ENCODE results near the gene SPECC1L.
"Not testable (repeated sequence)": the region's sequence is repeated elsewhere in the genome, so short reads cannot be mapped to it uniquely, and the experiment has no call there.

Gene SPECC1L

GRCh38 chr22:24287212-24287611 lies 16.6 kb downstream of the SPECC1L start:
- no CpG with 5 or more reads among the region's 9 CpGs for WGBS, 2 experiments (ENCODE audit: insufficient coverage in 2 of 2)
- peaks cover 50% of the 10 kb centered on the region for H3K4me1 ChIP-seq (ENCODE audit: control insufficient read depth, insufficient read depth, low read length, poor library complexity, severe bottlenecking)
- not testable (repeated sequence) for H3K36me3 ChIP-seq (ENCODE audit: control insufficient read depth, insufficient read depth, low read length); H3K27ac ChIP-seq (ENCODE audit: low read depth, low read length, severe bottlenecking); H3K9me3 ChIP-seq (ENCODE audit: control insufficient read depth, low read length); H3K4me3 ChIP-seq (ENCODE audit: extremely low read depth, insufficient read depth, low read length, poor library complexity, severe bottlenecking)

GRCh38 chr22:24287801-24288200 lies 17.2 kb downstream of the SPECC1L start:
- not testable (repeated sequence) for H3K27ac ChIP-seq (ENCODE audit: low read depth, low read length, severe bottlenecking); H3K36me3 ChIP-seq (ENCODE audit: control insufficient read depth, insufficient read depth, low read length); H3K9me3 ChIP-seq (ENCODE audit: control insufficient read depth, low read length); H3K4me3 ChIP-seq (ENCODE audit: extremely low read depth, insufficient read depth, low read length, poor library complexity, severe bottlenecking)
- H3K4me1 ChIP-seq (ENCODE audit: control insufficient read depth, insufficient read depth, low read length, poor library complexity, severe bottlenecking): peaks cover 50% of the 10 kb centered on the region
- WGBS, 2 experiments (ENCODE audit: insufficient coverage in 2 of 2): 83 to 94% methylated on average over 1 to 2 of the region's 6 CpGs

GRCh38 chr22:24289114-24289513 lies 18.5 kb downstream of the SPECC1L start:
- peaks cover 46% of the 10 kb centered on the region for H3K4me1 ChIP-seq (ENCODE audit: control insufficient read depth, insufficient read depth, low read length, poor library complexity, severe bottlenecking)
- H3K9me3 ChIP-seq (ENCODE audit: control insufficient read depth, low read length): no peaks in the 10 kb centered on the region
- WGBS, 2 experiments (ENCODE audit: insufficient coverage in 2 of 2): 47 to 52% methylated on average over 3 of the region's 4 CpGs
- H3K27ac ChIP-seq (ENCODE audit: low read depth, low read length, severe bottlenecking): peak overlapping the region; percentile 67
- H3K4me3 ChIP-seq (ENCODE audit: extremely low read depth, insufficient read depth, low read length, poor library complexity, severe bottlenecking): no peak overlapping the region
- H3K36me3 ChIP-seq (ENCODE audit: control insufficient read depth, insufficient read depth, low read length): peaks cover 5% of the 10 kb centered on the region

GRCh38 chr22:24289741-24290163 lies 19.1 kb downstream of the SPECC1L start:
- peak overlapping the region; percentile 67 for H3K27ac ChIP-seq (ENCODE audit: low read depth, low read length, severe bottlenecking)
- H3K9me3 ChIP-seq (ENCODE audit: control insufficient read depth, low read length): no peaks in the 10 kb centered on the region
- peaks cover 5% of the 10 kb centered on the region for H3K36me3 ChIP-seq (ENCODE audit: control insufficient read depth, insufficient read depth, low read length)
- peaks cover 44% of the 10 kb centered on the region for H3K4me1 ChIP-seq (ENCODE audit: control insufficient read depth, insufficient read depth, low read length, poor library complexity, severe bottlenecking)
- WGBS, 2 experiments (ENCODE audit: insufficient coverage in 2 of 2): 73 to 89% methylated on average over 3 of the region's 4 CpGs
- no peak overlapping the region for H3K4me3 ChIP-seq (ENCODE audit: extremely low read depth, insufficient read depth, low read length, poor library complexity, severe bottlenecking)

- H3K27ac ChIP-seq (ENCODE audit: low read depth, low read length, severe bottlenecking): no peak overlapping the region
- peaks cover 37% of the 10 kb centered on the region for H3K4me1 ChIP-seq (ENCODE audit: control insufficient read depth, insufficient read depth, low read length, poor library complexity, severe bottlenecking)
- H3K4me3 ChIP-seq (ENCODE audit: extremely low read depth, insufficient read depth, low read length, poor library complexity, severe bottlenecking): no peak overlapping the region
Measured at GRCh38 chr22:24290459-24290858, 19.8 kb downstream of the SPECC1L start.

GRCh38 chr22:24291515-24292201 lies 21.0 kb downstream of the SPECC1L start:
- no peaks in the 10 kb centered on the region for H3K9me3 ChIP-seq (ENCODE audit: control insufficient read depth, low read length)
- no peak overlapping the region for H3K4me3 ChIP-seq (ENCODE audit: extremely low read depth, insufficient read depth, low read length, poor library complexity, severe bottlenecking)
- peaks cover 3% of the 10 kb centered on the region for H3K36me3 ChIP-seq (ENCODE audit: control insufficient read depth, insufficient read depth, low read length)
- H3K4me1 ChIP-seq (ENCODE audit: control insufficient read depth, insufficient read depth, low read length, poor library complexity, severe bottlenecking): peaks cover 28% of the 10 kb centered on the region
- H3K27ac ChIP-seq (ENCODE audit: low read depth, low read length, severe bottlenecking): no peak overlapping the region
- WGBS, 2 experiments (ENCODE audit: insufficient coverage in 2 of 2): 96 to 100% methylated on average over 2 of the region's 3 CpGs

More at GRCh38 chr22:24290459-24290858, 19.8 kb downstream of the SPECC1L start:
- Histone ChIP-seq H3K9me3 (ENCODE audit: control insufficient read depth, low read length) (no peaks in the 10 kb centered on the region), H3K36me3 (ENCODE audit: control insufficient read depth, insufficient read depth, low read length) (peaks cover 5% of the 10 kb centered on the region)

GRCh38 chr22:24292202-24292830 lies 21.7 kb downstream of the SPECC1L start:
- no CpG with 5 or more reads among the region's 3 CpGs for WGBS, 2 experiments (ENCODE audit: insufficient coverage in 2 of 2)
- H3K4me3 ChIP-seq (ENCODE audit: extremely low read depth, insufficient read depth, low read length, poor library complexity, severe bottlenecking): not testable (repeated sequence)

GRCh38 chr22:24294913-24295312 lies 24.3 kb downstream of the SPECC1L start:
- not testable (repeated sequence) for H3K4me3 ChIP-seq (ENCODE audit: extremely low read depth, insufficient read depth, low read length, poor library complexity, severe bottlenecking); H3K27ac ChIP-seq (ENCODE audit: low read depth, low read length, severe bottlenecking); H3K9me3 ChIP-seq (ENCODE audit: control insufficient read depth, low read length); H3K36me3 ChIP-seq (ENCODE audit: control insufficient read depth, insufficient read depth, low read length)
- H3K4me1 ChIP-seq (ENCODE audit: control insufficient read depth, insufficient read depth, low read length, poor library complexity, severe bottlenecking): peaks cover 13% of the 10 kb centered on the region
- WGBS, 2 experiments (ENCODE audit: insufficient coverage in 2 of 2): no CpG with 5 or more reads among the region's 1 CpG

More at GRCh38 chr22:24292202-24292830, 21.7 kb downstream of the SPECC1L start:
- not testable (repeated sequence) for H3K9me3 ChIP-seq (ENCODE audit: control insufficient read depth, low read length); H3K27ac ChIP-seq (ENCODE audit: low read depth, low read length, severe bottlenecking); H3K36me3 ChIP-seq (ENCODE audit: control insufficient read depth, insufficient read depth, low read length)
- peaks cover 26% of the 10 kb centered on the region for H3K4me1 ChIP-seq (ENCODE audit: control insufficient read depth, insufficient read depth, low read length, poor library complexity, severe bottlenecking)

GRCh38 chr22:24298497-24299155 lies 28.0 kb downstream of the SPECC1L start:
- WGBS, 2 experiments (ENCODE audit: insufficient coverage in 2 of 2): 93 to 100% methylated on average over 1 to 2 of the region's 4 CpGs
- not testable (repeated sequence) for H3K4me1 ChIP-seq (ENCODE audit: control insufficient read depth, insufficient read depth, low read length, poor library complexity, severe bottlenecking); H3K4me3 ChIP-seq (ENCODE audit: extremely low read depth, insufficient read depth, low read length, poor library complexity, severe bottlenecking); H3K9me3 ChIP-seq (ENCODE audit: control insufficient read depth, low read length); H3K27ac ChIP-seq (ENCODE audit: low read depth, low read length, severe bottlenecking)
- peaks cover 20% of the 10 kb centered on the region for H3K36me3 ChIP-seq (ENCODE audit: control insufficient read depth, insufficient read depth, low read length)

GRCh38 chr22:24300522-24300921 lies 29.9 kb downstream of the SPECC1L start:
- H3K4me3 ChIP-seq (ENCODE audit: extremely low read depth, insufficient read depth, low read length, poor library complexity, severe bottlenecking); H3K9me3 ChIP-seq (ENCODE audit: control insufficient read depth, low read length); H3K27ac ChIP-seq (ENCODE audit: low read depth, low read length, severe bottlenecking): not testable (repeated sequence)
- no CpG with 5 or more reads among the region's 1 CpG for WGBS, 2 experiments (ENCODE audit: insufficient coverage in 2 of 2)
- Histone ChIP-seq H3K36me3 (ENCODE audit: control insufficient read depth, insufficient read depth, low read length) (peaks cover 39% of the 10 kb centered on the region), H3K4me1 (ENCODE audit: control insufficient read depth, insufficient read depth, low read length, poor library complexity, severe bottlenecking) (peaks cover 16% of the 10 kb centered on the region)

GRCh38 chr22:24302591-24302990 lies 32.0 kb downstream of the SPECC1L start:
- Histone ChIP-seq H3K36me3 (ENCODE audit: control insufficient read depth, insufficient read depth, low read length) (peaks cover 57% of the 10 kb centered on the region), H3K9me3 (ENCODE audit: control insufficient read depth, low read length) (peaks cover 11% of the 10 kb centered on the region), H3K4me3 (ENCODE audit: extremely low read depth, insufficient read depth, low read length, poor library complexity, severe bottlenecking) (no peak overlapping the region), H3K4me1 (ENCODE audit: control insufficient read depth, insufficient read depth, low read length, poor library complexity, severe bottlenecking) (peaks cover 16% of the 10 kb centered on the region), H3K27ac (ENCODE audit: low read depth, low read length, severe bottlenecking) (no peak overlapping the region)
- WGBS, 2 experiments (ENCODE audit: insufficient coverage in 2 of 2): no CpG with 5 or more reads among the region's 1 CpG

Measured in mesodermal cell (in vitro differentiated cells).